ENCODE measurements around the gene UTRN.

DNA sequence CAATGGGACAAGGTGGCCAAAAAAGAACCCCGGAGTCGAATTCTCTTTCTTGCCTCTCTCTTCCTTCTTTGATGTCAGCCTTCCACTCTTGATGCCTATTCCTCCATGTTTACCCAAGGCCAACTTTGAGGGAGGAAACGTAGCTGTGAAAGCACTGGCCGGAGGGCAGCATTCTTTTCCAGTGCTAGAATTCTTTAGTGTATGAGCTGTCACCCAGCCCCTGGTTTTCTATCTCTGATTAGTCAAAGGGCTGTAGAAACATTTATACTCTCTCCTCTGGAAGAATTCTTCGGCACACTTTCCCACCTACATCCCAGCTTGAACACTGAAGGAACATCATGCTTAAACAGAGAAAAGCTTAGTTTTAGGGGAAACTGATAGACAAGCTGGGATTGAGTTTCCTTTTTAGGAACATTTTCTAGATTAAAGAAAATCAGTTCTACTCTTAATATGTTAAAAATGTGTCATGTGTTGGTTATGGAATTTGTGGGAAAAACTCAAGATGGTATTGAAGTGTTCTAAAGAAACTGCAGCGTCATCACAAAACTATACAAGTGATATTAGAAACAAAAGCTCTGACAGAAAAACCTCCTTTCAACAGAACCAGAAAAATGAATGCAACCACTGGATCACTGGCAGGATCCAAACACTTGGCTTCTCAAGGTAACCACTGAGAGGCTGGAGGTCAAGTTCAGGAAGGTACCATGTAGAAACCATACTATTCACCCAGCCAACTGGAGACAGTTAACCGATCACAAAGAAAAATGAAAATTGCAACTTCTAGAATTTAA lies 20.7 kb upstream of the UTRN start:
- TF ChIP-seq POLR2AphosphoS5 (IDR thresholded peaks at IDR 0.05) (no peak), POLR2A (IDR thresholded peaks at IDR 0.05; ENCODE audit: low read depth) (no peak), EP300 (IDR thresholded peaks at IDR 0.05) (no peak)
- TF ChIP-seq, protein P1, sequence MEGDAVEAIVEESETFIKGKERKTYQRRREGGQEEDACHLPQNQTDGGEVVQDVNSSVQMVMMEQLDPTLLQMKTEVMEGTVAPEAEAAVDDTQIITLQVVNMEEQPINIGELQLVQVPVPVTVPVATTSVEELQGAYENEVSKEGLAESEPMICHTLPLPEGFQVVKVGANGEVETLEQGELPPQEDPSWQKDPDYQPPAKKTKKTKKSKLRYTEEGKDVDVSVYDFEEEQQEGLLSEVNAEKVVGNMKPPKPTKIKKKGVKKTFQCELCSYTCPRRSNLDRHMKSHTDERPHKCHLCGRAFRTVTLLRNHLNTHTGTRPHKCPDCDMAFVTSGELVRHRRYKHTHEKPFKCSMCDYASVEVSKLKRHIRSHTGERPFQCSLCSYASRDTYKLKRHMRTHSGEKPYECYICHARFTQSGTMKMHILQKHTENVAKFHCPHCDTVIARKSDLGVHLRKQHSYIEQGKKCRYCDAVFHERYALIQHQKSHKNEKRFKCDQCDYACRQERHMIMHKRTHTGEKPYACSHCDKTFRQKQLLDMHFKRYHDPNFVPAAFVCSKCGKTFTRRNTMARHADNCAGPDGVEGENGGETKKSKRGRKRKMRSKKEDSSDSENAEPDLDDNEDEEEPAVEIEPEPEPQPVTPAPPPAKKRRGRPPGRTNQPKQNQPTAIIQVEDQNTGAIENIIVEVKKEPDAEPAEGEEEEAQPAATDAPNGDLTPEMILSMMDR (IDR thresholded peaks at IDR 0.05) = no peak

Measured in esophagus muscularis mucosa (tissue), 4 donors.